Immature natural killer cell (primary cell): ENCODE results near the gene ARHGAP32. TPM values are rescaled to one million over a fixed set of nuclear protein-coding genes. Genes with fewer than 3 reads are reported as not detected.

Source experiments
- DNase-seq, 3 donors: peaks; one replicate each; pipeline ENCODE4 v3.0.0; 2022; ENCODE audit warnings: mixed read lengths in 1 of 3
- H3K27ac Mint-ChIP-seq, 6 donors: one replicate each; pipeline ENCODE4 v1.8.0; 2020; ENCODE audit warnings: mixed read lengths in 6 of 6, mild to moderate bottlenecking in 5 of 6, inconsistent platforms in 4 of 6, moderate library complexity in 3 of 6
- H3K27me3 Mint-ChIP-seq, 3 donors: one replicate each; pipeline ENCODE4 v1.8.0; 2020 to 2021; ENCODE audit warnings: low read depth in 3 of 3, mild to moderate bottlenecking in 3 of 3, mixed read lengths in 3 of 3, moderate library complexity in 3 of 3, inconsistent platforms in 1 of 3
- H3K36me3 Mint-ChIP-seq, 3 donors: one replicate each; pipeline ENCODE4 v1.8.0; 2020; ENCODE audit warnings: mixed read lengths in 3 of 3, inconsistent platforms in 2 of 3, mild to moderate bottlenecking in 2 of 3
- H3K4me1 Mint-ChIP-seq, 2 donors: one replicate each; pipeline ENCODE4 v1.8.0; 2020; ENCODE audit warnings: inconsistent platforms in 2 of 2, mild to moderate bottlenecking in 2 of 2, mixed read lengths in 2 of 2, moderate library complexity in 1 of 2
- H3K4me3 Mint-ChIP-seq, 5 donors: one replicate each; pipeline ENCODE4 v1.8.0; 2020; ENCODE audit warnings: mild to moderate bottlenecking in 5 of 5, mixed read lengths in 5 of 5, inconsistent platforms in 3 of 5, moderate library complexity in 3 of 5
- H3K9me3 Mint-ChIP-seq, 6 donors: one replicate each; pipeline ENCODE4 v1.8.0; 2020; ENCODE audit warnings: mild to moderate bottlenecking in 6 of 6, mixed read lengths in 6 of 6, inconsistent platforms in 4 of 6, moderate library complexity in 3 of 6
- polyA plus RNA-seq, 3 donors: library from polyadenylated mRNA; unstranded; fragments of 300-500 nt; fragmentation: Illumina TruSeq; gene quantifications; one replicate each; pipeline ENCODE4 v1.2.3, GENCODE V29; 2021

ARHGAP32 gene
- polyA plus RNA-seq, 3 donors from 2014 or later, result 0.23 to 1.8 (median 0.69) TPM

DNA sequence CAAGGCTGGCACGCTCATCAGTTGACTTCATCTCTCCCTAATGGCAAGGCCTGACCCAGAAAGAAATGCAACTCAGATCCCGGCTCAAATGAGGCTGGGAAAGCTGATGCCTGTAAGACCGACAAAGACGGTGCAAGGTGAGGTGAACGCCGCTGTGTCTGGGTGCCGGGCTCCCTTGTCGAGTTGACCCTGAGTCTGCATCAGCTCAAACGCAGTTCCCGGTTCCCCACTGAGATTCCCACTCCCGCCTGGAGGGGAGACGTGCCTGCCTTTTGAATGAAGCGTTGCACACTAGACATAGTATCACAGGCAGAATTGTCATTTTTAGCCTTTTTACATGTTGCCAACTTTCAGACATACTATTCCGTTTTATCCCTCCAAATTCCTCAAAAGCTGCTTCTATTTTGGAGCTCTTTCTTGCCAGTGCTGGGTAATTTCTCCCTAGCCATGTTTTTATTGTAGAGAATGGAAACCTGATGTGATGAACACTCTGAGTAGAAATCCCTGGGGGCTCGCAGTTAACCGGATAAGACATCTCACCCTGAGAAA lies 248.6 kb downstream of the ARHGAP32 start:
- Mint-ChIP-seq H3K4me1 (no peaks in the 10 kb centered on the region), H3K36me3 (no peaks in the 10 kb centered on the region), H3K27me3 (peaks cover 2 to 4% (median 2%) of the 10 kb centered on the region in 3 donors), H3K4me3 (no peak overlapping the region), H3K27ac (no peak overlapping the region), H3K9me3 (no peaks in the 10 kb centered on the region)
- DNase-seq, result no peak

GRCh38 chr11:128942817-128943427 lies 249.2 kb downstream of the ARHGAP32 start, which contains the start of gene TP53AIP1:
TP53AIP1 (minus strand) TSS chr11:128942871; CDS start chr11:128937818, 5,053 bp downstream.
- Mint-ChIP-seq H3K9me3 (no peaks in the 10 kb centered on the region), H3K27me3 (peaks cover 2 to 4% (median 2%) of the 10 kb centered on the region in 3 donors), H3K4me1 (no peaks in the 10 kb centered on the region), H3K36me3 (no peaks in the 10 kb centered on the region), H3K4me3 (no peak within 1 kb of the TSS), H3K27ac (no peak within 1 kb of the TSS)
- no peak for DNase-seq

DNA sequence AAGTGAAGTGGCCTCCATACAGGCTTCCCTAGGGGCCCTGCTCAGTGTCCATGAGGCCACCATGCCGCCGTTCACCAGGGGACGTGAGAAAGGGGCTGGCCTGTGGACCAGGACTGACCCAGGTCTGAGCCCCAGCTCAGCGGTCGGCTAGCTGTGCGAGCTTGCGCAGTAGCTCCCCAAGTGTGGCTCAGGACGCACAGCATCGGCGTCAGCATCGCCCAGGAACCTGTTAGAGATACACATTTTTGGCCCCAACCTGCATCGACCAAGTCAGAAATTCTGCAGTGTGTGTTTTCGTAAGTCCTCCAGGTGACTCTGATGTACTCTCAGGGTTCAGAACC lies 249.9 kb downstream of the ARHGAP32 start:
- H3K4me3 Mint-ChIP-seq, result no peak overlapping the region
- no peaks in the 10 kb centered on the region for H3K4me1 Mint-ChIP-seq
- no peak for DNase-seq

GRCh38 chr11:128941573-128942271 lies 250.4 kb downstream of the ARHGAP32 start:
- Mint-ChIP-seq H3K27me3 (peaks cover 2 to 3% (median 2%) of the 10 kb centered on the region in 3 donors), H3K4me3 (no peak overlapping the region), H3K4me1 (no peaks in the 10 kb centered on the region), H3K36me3 (no peaks in the 10 kb centered on the region), H3K9me3 (no peaks in the 10 kb centered on the region), H3K27ac (no peak overlapping the region)
- no peak for DNase-seq

More for the DNA sequence above, 249.9 kb downstream of the ARHGAP32 start:
- Mint-ChIP-seq H3K9me3 (no peaks in the 10 kb centered on the region), H3K36me3 (no peaks in the 10 kb centered on the region), H3K27ac (no peak overlapping the region), H3K27me3 (peaks cover 2 to 3% (median 2%) of the 10 kb centered on the region in 3 donors)

DNA sequence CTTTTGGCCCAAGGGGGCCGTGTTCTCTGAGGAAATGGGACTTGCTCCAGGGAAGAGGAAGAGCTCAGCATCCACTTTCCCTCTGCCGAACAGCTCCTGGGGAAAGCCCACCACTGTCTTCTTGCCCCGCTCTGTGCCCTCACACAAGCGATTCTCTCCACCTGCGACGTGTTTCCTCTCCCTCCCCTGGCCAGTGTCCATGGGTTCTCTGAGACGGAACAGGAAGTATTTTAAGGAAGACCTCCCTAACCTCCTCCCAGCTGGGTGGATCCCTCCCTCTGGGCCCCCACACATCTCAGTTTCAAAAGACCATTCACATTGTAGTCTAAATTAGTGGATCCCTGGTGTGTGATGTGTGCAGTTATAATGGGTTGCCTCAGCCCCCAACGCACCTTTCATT lies 251.0 kb downstream of the ARHGAP32 start:
- H3K9me3 Mint-ChIP-seq, result no peaks in the 10 kb centered on the region
- H3K27me3 Mint-ChIP-seq, result peaks cover 2 to 3% (median 3%) of the 10 kb centered on the region in 3 donors
- H3K27ac Mint-ChIP-seq, result no peak overlapping the region
- no peak overlapping the region for H3K4me3 Mint-ChIP-seq
- DNase-seq, result no peak
- H3K36me3 Mint-ChIP-seq, result no peaks in the 10 kb centered on the region
- H3K4me1 Mint-ChIP-seq, result no peaks in the 10 kb centered on the region

- no peak for DNase-seq
- Mint-ChIP-seq H3K4me1 (no peaks in the 10 kb centered on the region), H3K9me3 (no peaks in the 10 kb centered on the region), H3K36me3 (no peaks in the 10 kb centered on the region), H3K27ac (no peak overlapping the region), H3K4me3 (no peak overlapping the region), H3K27me3 (peaks cover 2 to 3% (median 3%) of the 10 kb centered on the region in 3 donors)
Observed at GRCh38 chr11:128940603-128941002, 251.5 kb downstream of the ARHGAP32 start.

DNA sequence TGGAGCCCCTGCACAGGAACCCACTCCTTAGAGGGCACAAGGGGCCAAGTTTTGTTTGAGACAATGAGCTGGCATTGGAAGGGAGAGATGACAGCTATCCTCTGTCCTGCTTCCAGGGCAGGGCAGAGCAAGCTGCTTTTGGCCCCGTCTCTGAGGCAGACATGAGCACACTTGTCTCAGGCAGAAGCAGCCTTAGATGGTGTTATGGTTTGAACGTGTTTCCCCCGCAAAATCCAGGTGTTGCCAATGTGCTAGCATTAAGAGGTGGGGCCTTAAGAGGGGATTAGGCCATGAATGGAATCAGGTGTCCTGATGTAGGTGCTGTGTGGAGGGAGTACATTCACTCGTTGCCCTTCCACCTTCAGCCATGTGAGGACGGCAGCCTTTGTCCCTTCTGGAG lies 252.0 kb downstream of the ARHGAP32 start:
- Mint-ChIP-seq H3K27me3 (peaks cover 2 to 3% (median 3%) of the 10 kb centered on the region in 3 donors), H3K27ac (no peak overlapping the region), H3K9me3 (no peaks in the 10 kb centered on the region), H3K36me3 (no peaks in the 10 kb centered on the region), H3K4me1 (no peaks in the 10 kb centered on the region), H3K4me3 (no peak overlapping the region)
- DNase-seq, result no peak

GRCh38 chr11:128939591-128939990 lies 252.5 kb downstream of the ARHGAP32 start:
- peaks cover 2 to 3% (median 3%) of the 10 kb centered on the region in 3 donors for H3K27me3 Mint-ChIP-seq
- H3K36me3 Mint-ChIP-seq, result no peaks in the 10 kb centered on the region
- no peak overlapping the region for H3K4me3 Mint-ChIP-seq
- H3K9me3 Mint-ChIP-seq, result no peaks in the 10 kb centered on the region
- no peaks in the 10 kb centered on the region for H3K4me1 Mint-ChIP-seq
- no peak for DNase-seq
- no peak overlapping the region for H3K27ac Mint-ChIP-seq

DNA sequence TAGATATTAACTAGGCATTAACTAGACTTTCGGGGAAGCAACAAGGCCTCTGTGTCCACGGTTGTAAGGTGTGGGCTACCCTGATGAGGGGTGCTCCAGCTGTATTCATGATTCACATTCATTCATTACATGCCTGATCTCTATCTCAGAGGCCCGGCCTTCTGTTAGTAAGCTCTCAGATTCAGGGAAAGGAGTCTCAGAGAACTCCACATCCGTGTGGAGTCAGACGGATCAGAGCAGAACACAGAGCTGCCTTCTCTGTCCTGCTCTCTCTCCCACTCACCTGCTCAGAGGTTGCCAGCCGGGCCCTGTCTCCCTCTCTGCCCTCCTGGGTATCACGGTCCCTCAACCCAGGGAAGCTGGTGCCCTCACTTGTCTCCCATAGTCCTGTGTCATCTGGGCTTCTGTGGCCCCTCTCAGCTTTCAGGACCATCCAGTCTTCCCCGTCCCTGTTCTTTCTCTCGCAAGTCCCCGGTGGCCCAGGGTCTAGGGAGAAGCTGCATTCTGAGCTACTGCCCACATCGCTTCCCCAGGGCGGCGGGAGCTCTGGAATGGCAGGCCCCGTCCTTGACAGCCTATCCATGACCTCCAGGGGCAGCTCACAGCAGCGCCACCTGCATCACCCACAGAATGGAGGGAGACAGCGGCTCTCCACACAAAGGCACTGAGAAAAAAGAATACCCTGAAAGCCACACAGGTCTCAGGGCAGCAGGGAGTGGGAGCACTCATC lies 253.8 kb downstream of the ARHGAP32 start:
- no peaks in the 10 kb centered on the region for H3K36me3 Mint-ChIP-seq
- peaks cover 2 to 3% (median 3%) of the 10 kb centered on the region in 3 donors for H3K27me3 Mint-ChIP-seq
- H3K27ac Mint-ChIP-seq, result no peak overlapping the region
- no peaks in the 10 kb centered on the region for H3K9me3 Mint-ChIP-seq
- DNase-seq, result no peak
- H3K4me3 Mint-ChIP-seq, result no peak overlapping the region
- H3K4me1 Mint-ChIP-seq, result no peaks in the 10 kb centered on the region

DNA sequence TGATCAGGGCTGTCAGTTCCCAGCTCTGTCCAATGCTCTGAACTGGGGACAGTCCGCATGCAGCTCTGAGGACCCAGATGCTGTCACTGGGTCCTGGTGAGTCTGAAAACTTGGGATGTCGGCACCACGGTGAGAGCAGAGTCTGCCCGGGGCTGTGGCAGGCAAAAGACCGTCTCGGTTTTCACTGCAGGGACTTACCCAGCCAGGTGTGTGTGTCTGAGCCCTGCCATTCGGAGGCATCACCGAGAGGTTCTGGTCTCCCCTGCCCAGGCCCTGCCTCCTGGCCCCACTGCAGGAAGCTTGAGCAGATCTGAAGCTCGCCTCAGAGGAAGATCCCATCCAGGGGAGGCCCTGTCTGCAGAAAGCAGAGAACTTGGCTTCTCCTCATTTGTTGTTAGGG lies 254.6 kb downstream of the ARHGAP32 start:
- peaks cover 2 to 3% (median 3%) of the 10 kb centered on the region in 3 donors for H3K27me3 Mint-ChIP-seq
- H3K9me3 Mint-ChIP-seq, result no peaks in the 10 kb centered on the region
- no peaks in the 10 kb centered on the region for H3K36me3 Mint-ChIP-seq
- no peak overlapping the region for H3K27ac Mint-ChIP-seq
- H3K4me3 Mint-ChIP-seq, result no peak overlapping the region
- no peaks in the 10 kb centered on the region for H3K4me1 Mint-ChIP-seq
- no peak for DNase-seq

DNA sequence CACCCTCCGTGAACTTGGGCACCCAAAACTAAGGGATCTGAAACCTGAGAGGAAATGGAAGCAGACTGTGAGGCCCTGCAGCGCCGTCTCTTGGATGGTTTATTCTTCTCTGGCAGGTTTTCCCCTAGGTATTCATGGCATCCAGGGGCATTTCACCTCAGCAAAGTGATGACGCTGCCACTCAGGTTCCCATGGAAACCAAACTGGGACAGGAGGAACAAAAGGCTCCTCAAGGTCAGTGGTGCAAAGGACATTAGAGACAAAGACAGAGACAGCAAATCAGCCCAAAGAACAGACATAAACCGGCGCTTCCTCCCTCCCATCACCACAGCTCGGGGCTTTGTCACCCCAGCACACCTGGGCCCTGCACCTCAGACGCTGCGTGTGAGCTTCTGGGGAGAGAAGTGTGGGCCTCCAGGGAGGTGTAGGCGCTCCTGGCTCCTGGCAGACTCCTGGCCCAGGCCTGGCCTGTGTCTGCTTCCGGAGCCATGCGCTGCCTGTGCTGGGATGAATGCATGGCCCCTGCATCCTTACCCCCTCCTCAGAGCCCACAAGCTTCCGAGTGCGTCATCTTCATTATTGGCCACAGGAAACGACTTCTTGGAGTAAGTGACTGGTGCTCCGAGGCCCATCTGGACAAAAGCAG lies 255.4 kb downstream of the ARHGAP32 start:
- Mint-ChIP-seq H3K36me3 (no peaks in the 10 kb centered on the region), H3K27me3 (peaks cover 3% of the 10 kb centered on the region in 3 donors), H3K4me1 (no peaks in the 10 kb centered on the region), H3K27ac (no peak overlapping the region), H3K9me3 (no peaks in the 10 kb centered on the region), H3K4me3 (no peak overlapping the region)
- no peak for DNase-seq

DNA sequence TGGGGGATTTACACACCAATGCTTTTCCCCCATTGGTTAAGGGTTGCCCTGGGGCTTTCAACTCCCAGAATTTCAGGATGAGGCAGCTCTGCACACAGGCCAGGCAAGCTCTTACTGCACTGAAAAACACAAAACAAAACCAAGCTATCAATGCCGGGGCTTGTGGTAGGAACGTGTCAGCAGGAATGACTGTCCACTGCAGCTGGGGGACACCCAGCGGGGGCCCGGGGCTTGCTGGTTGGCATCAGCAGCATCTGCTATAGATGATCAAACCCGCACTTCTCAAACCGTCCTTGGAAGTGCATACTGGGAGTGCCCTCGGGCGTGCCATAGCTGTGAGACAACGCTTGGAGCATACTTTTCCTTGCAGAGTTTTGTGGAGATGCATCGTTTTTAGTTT lies 257.2 kb downstream of the ARHGAP32 start:
- Mint-ChIP-seq H3K36me3 (peaks cover 0 to 3% (median 0%) of the 10 kb centered on the region in 3 donors), H3K4me3 (no peak overlapping the region)

DNA sequence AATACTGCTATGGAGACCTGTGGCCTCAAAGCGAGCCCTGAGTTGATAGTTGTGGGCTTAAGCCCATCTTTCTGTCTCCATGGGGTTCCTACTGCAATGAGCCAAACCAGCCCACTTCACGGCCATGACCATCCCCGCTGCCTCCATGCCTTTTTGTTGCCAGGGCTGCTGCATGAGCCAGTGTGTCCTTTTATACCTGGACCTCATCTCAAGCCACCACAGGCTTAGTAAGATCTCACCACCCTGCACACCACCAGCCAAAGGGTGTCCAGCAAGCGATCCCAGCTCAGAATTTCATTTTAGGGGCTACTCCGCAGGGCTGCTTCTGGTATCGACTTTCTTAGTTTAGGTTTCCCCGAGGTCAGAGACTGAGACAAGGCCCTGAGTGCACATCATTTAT lies 257.8 kb downstream of the ARHGAP32 start:
- H3K4me3 Mint-ChIP-seq, result no peak overlapping the region
- peaks cover 4 to 8% (median 5%) of the 10 kb centered on the region in 3 donors for H3K27me3 Mint-ChIP-seq
- peaks cover 0 to under 1% of the 10 kb centered on the region in 2 donors for H3K4me1 Mint-ChIP-seq
- no peak overlapping the region for H3K27ac Mint-ChIP-seq
- H3K36me3 Mint-ChIP-seq, result peaks cover 0 to 3% (median 0%) of the 10 kb centered on the region in 3 donors
- DNase-seq, result no peak
- H3K9me3 Mint-ChIP-seq, result no peaks in the 10 kb centered on the region

More for the DNA sequence above, 257.2 kb downstream of the ARHGAP32 start:
- no peak for DNase-seq
- no peaks in the 10 kb centered on the region for H3K9me3 Mint-ChIP-seq
- peaks cover 3 to 5% (median 4%) of the 10 kb centered on the region in 3 donors for H3K27me3 Mint-ChIP-seq
- no peaks in the 10 kb centered on the region for H3K4me1 Mint-ChIP-seq
- H3K27ac Mint-ChIP-seq, result no peak overlapping the region
